ENCODE results near the gene SGCA.

SGCA gene

DNA sequence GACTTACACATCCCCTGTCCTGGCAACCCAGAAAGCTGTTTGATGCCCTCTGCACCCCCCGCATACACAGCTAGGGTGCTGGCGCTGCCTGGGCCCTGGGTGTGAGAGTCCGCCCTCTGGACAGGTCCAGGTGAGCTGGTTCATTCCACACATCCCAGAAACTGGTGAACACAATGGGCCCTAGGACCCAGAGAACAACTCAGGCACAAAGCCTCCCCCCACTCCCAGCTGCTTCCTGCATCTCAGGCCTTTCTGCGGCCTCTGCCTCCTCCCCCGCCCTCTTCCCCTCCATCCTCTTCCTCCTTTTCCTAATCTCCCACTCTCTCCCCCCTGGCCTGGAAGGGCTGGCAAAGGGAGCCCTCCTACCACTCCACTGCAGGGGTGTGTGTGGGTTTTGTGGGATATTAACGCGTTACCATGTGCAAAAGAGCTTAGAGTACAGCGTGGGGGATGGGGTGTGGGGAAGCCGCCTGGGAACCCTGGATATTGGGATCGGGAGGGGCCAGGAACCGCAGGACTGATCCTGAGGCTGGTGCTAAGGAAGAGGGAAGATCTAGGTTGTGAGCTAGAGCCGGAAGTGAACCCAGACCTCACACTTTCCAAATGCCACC lies 13.8 kb upstream of the SGCA start (continued):
- TF ChIP-seq, protein P1, sequence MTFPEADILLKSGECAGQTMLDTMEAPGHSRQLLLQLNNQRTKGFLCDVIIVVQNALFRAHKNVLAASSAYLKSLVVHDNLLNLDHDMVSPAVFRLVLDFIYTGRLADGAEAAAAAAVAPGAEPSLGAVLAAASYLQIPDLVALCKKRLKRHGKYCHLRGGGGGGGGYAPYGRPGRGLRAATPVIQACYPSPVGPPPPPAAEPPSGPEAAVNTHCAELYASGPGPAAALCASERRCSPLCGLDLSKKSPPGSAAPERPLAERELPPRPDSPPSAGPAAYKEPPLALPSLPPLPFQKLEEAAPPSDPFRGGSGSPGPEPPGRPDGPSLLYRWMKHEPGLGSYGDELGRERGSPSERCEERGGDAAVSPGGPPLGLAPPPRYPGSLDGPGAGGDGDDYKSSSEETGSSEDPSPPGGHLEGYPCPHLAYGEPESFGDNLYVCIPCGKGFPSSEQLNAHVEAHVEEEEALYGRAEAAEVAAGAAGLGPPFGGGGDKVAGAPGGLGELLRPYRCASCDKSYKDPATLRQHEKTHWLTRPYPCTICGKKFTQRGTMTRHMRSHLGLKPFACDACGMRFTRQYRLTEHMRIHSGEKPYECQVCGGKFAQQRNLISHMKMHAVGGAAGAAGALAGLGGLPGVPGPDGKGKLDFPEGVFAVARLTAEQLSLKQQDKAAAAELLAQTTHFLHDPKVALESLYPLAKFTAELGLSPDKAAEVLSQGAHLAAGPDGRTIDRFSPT (tag by site-specific recombination; IDR thresholded peaks at IDR 0.05) = peak; percentile 60; the same call in 1 of the 2 replicates
- TF ChIP-seq, protein P2, sequence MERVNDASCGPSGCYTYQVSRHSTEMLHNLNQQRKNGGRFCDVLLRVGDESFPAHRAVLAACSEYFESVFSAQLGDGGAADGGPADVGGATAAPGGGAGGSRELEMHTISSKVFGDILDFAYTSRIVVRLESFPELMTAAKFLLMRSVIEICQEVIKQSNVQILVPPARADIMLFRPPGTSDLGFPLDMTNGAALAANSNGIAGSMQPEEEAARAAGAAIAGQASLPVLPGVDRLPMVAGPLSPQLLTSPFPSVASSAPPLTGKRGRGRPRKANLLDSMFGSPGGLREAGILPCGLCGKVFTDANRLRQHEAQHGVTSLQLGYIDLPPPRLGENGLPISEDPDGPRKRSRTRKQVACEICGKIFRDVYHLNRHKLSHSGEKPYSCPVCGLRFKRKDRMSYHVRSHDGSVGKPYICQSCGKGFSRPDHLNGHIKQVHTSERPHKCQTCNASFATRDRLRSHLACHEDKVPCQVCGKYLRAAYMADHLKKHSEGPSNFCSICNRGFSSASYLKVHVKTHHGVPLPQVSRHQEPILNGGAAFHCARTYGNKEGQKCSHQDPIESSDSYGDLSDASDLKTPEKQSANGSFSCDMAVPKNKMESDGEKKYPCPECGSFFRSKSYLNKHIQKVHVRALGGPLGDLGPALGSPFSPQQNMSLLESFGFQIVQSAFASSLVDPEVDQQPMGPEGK (tag by site-specific recombination; IDR thresholded peaks at IDR 0.05) = peak; percentile 97
- TF ChIP-seq ZNF214 (tag by site-specific recombination; IDR thresholded peaks at IDR 0.05; ENCODE audit: borderline replicate concordance) (no peak), ZNF184 (tag by site-specific recombination; IDR thresholded peaks at IDR 0.05) (0 out of 2 replicates have a peak, but pooled peaks have one; percentile 20), ZNF133 (tag by site-specific recombination; IDR thresholded peaks at IDR 0.05) (no peak), ZNF23 (tag by site-specific recombination; IDR thresholded peaks at IDR 0.05; ENCODE audit: borderline replicate concordance) (no peak), KLF8 (tag by site-specific recombination; IDR thresholded peaks at IDR 0.05) (peak; percentile 96), ZNF747 (tag by site-specific recombination; IDR thresholded peaks at IDR 0.05) (no peak), ZNF837 (tag by site-specific recombination; IDR thresholded peaks at IDR 0.05) (no peak), ZBTB7A (tag by site-specific recombination; IDR thresholded peaks at IDR 0.05; ENCODE audit: low read depth) (peak; percentile 75; the same call in 1 of the 2 replicates), ZNF501 (tag by site-specific recombination; IDR thresholded peaks at IDR 0.05) (peak; percentile 92), ZNF175 (tag by site-specific recombination; IDR thresholded peaks at IDR 0.05) (no peak), ZNF776 (tag by site-specific recombination; IDR thresholded peaks at IDR 0.05; ENCODE audit: borderline replicate concordance) (no peak), GLIS1 (tag by site-specific recombination; IDR thresholded peaks at IDR 0.05) (peak; percentile 76), ZNF350 (tag by site-specific recombination; IDR thresholded peaks at IDR 0.05) (no peak), ZNF274 (IDR thresholded peaks at IDR 0.05; ENCODE audit: low read length) (no peak), ZNF274 (tag by site-specific recombination; IDR thresholded peaks at IDR 0.05; ENCODE audit: borderline replicate concordance) (no peak)
- TF ChIP-seq, protein P3, sequence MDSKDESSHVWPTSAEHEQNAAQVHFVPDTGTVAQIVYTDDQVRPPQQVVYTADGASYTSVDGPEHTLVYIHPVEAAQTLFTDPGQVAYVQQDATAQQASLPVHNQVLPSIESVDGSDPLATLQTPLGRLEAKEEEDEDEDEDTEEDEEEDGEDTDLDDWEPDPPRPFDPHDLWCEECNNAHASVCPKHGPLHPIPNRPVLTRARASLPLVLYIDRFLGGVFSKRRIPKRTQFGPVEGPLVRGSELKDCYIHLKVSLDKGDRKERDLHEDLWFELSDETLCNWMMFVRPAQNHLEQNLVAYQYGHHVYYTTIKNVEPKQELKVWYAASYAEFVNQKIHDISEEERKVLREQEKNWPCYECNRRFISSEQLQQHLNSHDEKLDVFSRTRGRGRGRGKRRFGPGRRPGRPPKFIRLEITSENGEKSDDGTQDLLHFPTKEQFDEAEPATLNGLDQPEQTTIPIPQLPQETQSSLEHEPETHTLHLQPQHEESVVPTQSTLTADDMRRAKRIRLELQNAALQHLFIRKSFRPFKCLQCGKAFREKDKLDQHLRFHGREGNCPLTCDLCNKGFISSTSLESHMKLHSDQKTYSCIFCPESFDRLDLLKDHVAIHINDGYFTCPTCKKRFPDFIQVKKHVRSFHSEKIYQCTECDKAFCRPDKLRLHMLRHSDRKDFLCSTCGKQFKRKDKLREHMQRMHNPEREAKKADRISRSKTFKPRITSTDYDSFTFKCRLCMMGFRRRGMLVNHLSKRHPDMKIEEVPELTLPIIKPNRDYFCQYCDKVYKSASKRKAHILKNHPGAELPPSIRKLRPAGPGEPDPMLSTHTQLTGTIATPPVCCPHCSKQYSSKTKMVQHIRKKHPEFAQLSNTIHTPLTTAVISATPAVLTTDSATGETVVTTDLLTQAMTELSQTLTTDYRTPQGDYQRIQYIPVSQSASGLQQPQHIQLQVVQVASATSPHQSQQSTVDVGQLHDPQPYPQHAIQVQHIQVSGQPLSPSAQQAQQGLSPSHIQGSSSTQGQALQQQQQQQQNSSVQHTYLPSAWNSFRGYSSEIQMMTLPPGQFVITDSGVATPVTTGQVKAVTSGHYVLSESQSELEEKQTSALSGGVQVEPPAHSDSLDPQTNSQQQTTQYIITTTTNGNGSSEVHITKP (tag by site-specific recombination; IDR thresholded peaks at IDR 0.05) = peak; percentile 96
- TF ChIP-seq, protein P4, sequence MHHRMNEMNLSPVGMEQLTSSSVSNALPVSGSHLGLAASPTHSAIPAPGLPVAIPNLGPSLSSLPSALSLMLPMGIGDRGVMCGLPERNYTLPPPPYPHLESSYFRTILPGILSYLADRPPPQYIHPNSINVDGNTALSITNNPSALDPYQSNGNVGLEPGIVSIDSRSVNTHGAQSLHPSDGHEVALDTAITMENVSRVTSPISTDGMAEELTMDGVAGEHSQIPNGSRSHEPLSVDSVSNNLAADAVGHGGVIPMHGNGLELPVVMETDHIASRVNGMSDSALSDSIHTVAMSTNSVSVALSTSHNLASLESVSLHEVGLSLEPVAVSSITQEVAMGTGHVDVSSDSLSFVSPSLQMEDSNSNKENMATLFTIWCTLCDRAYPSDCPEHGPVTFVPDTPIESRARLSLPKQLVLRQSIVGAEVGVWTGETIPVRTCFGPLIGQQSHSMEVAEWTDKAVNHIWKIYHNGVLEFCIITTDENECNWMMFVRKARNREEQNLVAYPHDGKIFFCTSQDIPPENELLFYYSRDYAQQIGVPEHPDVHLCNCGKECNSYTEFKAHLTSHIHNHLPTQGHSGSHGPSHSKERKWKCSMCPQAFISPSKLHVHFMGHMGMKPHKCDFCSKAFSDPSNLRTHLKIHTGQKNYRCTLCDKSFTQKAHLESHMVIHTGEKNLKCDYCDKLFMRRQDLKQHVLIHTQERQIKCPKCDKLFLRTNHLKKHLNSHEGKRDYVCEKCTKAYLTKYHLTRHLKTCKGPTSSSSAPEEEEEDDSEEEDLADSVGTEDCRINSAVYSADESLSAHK (tag by site-specific recombination; IDR thresholded peaks at IDR 0.05) = peak; percentile 45; the same call in 1 of the 2 replicates
- TF ChIP-seq, protein P5, sequence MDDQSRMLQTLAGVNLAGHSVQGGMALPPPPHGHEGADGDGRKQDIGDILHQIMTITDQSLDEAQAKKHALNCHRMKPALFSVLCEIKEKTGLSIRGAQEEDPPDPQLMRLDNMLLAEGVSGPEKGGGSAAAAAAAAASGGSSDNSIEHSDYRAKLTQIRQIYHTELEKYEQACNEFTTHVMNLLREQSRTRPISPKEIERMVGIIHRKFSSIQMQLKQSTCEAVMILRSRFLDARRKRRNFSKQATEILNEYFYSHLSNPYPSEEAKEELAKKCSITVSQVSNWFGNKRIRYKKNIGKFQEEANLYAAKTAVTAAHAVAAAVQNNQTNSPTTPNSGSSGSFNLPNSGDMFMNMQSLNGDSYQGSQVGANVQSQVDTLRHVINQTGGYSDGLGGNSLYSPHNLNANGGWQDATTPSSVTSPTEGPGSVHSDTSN (CRISPR knock-in tag; IDR thresholded peaks at IDR 0.05) = no peak
- TF ChIP-seq, protein P6, sequence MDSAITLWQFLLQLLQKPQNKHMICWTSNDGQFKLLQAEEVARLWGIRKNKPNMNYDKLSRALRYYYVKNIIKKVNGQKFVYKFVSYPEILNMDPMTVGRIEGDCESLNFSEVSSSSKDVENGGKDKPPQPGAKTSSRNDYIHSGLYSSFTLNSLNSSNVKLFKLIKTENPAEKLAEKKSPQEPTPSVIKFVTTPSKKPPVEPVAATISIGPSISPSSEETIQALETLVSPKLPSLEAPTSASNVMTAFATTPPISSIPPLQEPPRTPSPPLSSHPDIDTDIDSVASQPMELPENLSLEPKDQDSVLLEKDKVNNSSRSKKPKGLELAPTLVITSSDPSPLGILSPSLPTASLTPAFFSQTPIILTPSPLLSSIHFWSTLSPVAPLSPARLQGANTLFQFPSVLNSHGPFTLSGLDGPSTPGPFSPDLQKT (IDR thresholded peaks at IDR 0.05; ENCODE audit: borderline replicate concordance, low read depth, low read length) = no peak
- TF ChIP-seq, protein P7, sequence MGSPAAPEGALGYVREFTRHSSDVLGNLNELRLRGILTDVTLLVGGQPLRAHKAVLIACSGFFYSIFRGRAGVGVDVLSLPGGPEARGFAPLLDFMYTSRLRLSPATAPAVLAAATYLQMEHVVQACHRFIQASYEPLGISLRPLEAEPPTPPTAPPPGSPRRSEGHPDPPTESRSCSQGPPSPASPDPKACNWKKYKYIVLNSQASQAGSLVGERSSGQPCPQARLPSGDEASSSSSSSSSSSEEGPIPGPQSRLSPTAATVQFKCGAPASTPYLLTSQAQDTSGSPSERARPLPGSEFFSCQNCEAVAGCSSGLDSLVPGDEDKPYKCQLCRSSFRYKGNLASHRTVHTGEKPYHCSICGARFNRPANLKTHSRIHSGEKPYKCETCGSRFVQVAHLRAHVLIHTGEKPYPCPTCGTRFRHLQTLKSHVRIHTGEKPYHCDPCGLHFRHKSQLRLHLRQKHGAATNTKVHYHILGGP (tag by site-specific recombination; IDR thresholded peaks at IDR 0.05) = 0 out of 2 replicates have a peak, but pooled peaks have one; percentile 6
- TF ChIP-seq, protein P8, sequence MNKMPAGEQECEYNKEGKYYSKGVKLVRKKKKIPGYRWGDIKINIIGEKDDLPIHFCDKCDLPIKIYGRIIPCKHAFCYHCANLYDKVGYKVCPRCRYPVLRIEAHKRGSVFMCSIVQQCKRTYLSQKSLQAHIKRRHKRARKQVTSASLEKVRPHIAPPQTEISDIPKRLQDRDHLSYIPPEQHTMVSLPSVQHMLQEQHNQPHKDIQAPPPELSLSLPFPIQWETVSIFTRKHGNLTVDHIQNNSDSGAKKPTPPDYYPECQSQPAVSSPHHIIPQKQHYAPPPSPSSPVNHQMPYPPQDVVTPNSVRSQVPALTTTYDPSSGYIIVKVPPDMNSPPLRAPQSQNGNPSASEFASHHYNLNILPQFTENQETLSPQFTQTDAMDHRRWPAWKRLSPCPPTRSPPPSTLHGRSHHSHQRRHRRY (tag by site-specific recombination; IDR thresholded peaks at IDR 0.05) = no peak
